ENCODE measurements around the gene ACO2.

ACO2 gene

DNA sequence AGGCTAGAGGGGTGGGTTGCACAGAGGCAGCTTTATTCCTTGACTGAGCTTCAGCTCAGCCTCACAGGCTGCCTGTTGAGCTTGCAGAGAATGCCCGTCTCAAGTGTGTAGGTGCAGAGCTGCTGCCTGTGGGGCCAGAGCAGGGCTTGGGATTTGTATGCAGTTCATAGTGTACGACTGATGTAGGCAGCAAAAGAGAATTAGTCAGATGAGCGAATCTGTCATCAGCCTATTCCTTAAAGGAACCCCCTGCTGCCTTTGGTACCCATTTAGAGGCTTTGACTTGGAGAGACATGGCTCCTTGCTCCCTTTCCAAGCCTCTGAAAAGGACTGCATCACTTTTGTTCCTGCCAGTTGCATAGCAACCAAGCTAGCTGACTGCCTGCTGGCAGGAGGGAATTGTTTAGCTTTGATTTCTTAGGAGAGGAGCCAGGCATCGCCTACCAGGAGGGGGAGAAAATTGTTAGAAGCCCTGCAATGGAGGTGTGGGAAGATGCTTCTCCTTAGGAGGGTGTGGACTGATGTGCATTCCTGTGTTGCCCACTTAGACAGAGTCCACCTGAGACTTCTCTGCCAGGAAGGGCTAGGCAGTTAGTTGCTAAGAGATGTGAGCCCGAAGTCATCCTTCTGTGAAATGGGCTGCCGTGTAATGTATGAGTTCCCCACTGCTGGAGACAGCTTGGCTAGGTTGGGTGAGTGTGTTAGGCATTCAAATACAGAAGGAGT, 10.9 kb downstream of the ACO2 start:
- no peak overlapping the region for H3K27ac ChIP-seq
- TF ChIP-seq ZFX (IDR thresholded peaks at IDR 0.05; ENCODE audit: borderline replicate concordance), result no peak
- TF ChIP-seq, protein P1, sequence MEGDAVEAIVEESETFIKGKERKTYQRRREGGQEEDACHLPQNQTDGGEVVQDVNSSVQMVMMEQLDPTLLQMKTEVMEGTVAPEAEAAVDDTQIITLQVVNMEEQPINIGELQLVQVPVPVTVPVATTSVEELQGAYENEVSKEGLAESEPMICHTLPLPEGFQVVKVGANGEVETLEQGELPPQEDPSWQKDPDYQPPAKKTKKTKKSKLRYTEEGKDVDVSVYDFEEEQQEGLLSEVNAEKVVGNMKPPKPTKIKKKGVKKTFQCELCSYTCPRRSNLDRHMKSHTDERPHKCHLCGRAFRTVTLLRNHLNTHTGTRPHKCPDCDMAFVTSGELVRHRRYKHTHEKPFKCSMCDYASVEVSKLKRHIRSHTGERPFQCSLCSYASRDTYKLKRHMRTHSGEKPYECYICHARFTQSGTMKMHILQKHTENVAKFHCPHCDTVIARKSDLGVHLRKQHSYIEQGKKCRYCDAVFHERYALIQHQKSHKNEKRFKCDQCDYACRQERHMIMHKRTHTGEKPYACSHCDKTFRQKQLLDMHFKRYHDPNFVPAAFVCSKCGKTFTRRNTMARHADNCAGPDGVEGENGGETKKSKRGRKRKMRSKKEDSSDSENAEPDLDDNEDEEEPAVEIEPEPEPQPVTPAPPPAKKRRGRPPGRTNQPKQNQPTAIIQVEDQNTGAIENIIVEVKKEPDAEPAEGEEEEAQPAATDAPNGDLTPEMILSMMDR (IDR thresholded peaks at IDR 0.05), result no peak

DNA sequence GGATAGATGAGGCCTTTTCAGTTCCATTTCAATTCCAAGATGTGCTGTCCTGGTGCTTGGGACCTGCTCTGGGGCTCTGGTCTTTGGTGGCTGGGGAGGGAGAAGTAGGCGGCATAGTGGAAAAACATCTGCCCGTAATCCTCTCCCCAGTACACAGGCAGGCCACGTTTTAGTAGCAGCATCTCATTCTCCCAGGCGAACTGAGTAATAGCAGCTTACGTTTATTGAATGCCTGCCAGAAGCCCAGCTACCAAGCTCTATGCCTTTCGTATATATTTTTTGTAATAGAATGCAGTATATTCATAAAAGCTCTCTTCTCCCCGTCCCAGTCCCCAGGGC, 11.4 kb downstream of the ACO2 start:
- H3K27ac ChIP-seq, result no peak overlapping the region
- TF ChIP-seq, protein P1 (IDR thresholded peaks at IDR 0.05), result no peak
- no peak for TF ChIP-seq ZFX (IDR thresholded peaks at IDR 0.05; ENCODE audit: borderline replicate concordance)

DNA sequence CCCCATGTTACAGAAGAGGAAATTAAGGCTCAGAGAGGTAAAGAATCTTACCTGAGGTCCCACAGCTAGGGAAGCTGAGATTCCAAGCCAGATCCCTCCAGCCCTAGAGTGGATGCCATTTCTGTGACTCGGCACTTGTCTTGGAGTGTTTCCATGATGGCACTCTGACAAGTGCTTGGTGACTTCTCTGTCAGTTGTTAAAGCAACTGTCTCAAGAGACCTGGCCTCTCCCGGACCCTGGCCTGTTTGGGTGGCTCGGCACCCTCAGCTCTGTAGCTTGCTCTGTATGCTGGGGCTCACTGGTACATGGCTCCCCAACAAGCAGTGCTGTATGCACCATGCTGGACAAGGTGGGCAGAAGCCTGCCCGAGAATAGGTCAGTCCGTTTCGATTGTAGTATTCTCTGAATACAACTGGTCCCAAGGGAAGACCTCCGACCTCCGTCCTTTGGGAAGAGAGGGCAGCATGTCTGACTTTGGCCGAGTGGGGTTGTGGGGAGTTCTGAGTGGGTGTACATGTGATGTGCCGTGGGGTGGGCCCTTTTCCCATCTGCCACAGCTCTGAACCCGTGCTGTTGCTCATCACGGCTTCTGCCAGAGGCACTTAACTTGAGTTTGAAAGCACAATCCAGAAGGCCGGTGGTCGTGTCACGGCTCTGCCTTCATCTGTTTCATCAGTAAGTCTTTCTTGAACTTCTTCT, 12.4 kb downstream of the ACO2 start:
- no peak overlapping the region for H3K27ac ChIP-seq

DNA sequence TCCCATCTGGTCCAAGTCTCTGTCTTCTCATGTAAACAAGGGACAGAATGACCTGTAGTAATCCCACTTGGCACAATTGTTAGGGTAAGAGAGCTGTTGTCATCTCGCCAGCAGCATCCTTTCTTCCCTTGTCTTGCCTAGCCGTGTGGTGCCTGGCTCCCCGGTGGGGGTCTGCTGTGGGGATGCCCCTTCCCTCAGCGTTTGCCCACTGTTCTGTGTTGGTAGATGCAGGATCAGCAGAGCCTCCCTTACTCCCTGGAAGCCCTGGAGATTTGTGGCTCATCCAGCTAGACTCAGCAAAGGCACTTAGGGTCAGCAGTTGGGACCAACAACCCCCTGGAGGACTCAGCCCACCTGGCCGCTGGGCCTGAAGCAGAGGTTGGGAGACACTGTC, 13.0 kb downstream of the ACO2 start:
- TF ChIP-seq ZFX (IDR thresholded peaks at IDR 0.05; ENCODE audit: borderline replicate concordance), result no peak
- TF ChIP-seq, protein P1 (IDR thresholded peaks at IDR 0.05), result no peak
- no peak overlapping the region for H3K27ac ChIP-seq

More for the DNA sequence above, 12.4 kb downstream of the ACO2 start:
- TF ChIP-seq ZFX (IDR thresholded peaks at IDR 0.05; ENCODE audit: borderline replicate concordance), result no peak
- TF ChIP-seq, protein P1 (IDR thresholded peaks at IDR 0.05), result no peak

DNA sequence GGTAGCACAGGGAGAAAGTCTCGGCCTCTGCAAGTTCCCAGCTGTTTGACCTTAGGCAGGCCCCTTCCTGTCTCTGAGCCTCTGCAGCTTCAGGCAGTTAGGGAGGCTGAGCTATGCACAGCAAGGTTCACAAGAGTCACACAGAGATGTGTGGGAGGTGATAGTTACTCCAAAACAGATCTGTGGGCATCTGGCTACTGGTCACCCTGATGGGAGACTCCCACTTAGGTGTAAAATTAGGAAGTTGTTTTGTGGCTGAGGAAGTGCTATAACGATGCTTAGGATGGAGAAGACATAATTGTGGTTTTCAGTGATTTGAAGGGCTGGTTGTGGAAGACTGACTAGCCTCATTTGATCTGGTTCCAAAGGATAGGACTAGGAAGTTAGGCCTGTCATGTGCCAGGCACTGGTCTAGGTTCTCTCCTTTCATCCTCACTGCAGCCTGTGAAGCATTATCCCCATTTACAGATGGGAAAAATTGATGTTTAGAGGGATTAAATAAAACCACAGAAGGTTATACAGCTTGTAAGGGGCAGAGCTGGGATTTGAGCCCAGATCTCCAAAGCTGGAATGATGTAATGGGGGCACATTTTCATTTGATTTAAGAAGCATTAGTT, 13.5 kb downstream of the ACO2 start:
- TF ChIP-seq, protein P1 (IDR thresholded peaks at IDR 0.05), result no peak
- TF ChIP-seq ZFX (IDR thresholded peaks at IDR 0.05; ENCODE audit: borderline replicate concordance), result no peak
- no peak overlapping the region for H3K27ac ChIP-seq

DNA sequence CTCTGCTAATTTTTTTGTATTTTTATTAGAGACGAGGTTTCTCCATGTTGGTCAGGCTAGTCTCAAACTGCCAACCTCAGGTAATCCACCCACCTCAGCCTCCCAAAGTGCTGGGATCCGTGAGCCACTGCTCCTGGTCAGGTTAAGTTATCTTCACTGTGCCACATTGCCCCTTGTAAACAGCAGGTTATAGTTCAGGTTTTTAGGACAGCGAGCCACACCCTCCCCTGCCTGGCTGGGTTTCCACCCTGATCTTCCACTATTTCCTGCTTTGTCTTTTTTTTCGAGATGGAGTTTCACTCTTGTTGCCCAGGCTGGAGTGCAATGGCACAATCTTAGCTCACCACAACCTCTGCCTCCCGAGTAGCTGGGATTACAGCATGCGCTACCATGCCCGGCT, 16.1 kb downstream of the ACO2 start:
- no peak overlapping the region for H3K27ac ChIP-seq
- no peak for TF ChIP-seq ZFX (IDR thresholded peaks at IDR 0.05; ENCODE audit: borderline replicate concordance)
- TF ChIP-seq, protein P1 (IDR thresholded peaks at IDR 0.05), result no peak
